CD14-positive monocyte (primary cell): ENCODE results near the gene DEK. TPM values are rescaled to one million over a fixed set of nuclear protein-coding genes. Genes with fewer than 3 reads are reported as not detected.
"Not testable (repeated sequence)": the region's sequence is repeated elsewhere in the genome, so short reads cannot be mapped to it uniquely, and the experiment has no call there.

ENCODE experiments used
- DNase-seq, 3 donors: peaks; one replicate each; pipeline ENCODE4 v3.0.0-alpha.2; 2011 to 2022
- H2AFZ ChIP-seq: 2 replicates; pipeline ENCODE4 v1.6.0; 2012; ENCODE audit warnings: mild to moderate bottlenecking, low read depth, low read length, inconsistent platforms; ENCODE audit not compliant: insufficient read depth, poor library complexity, severe bottlenecking
- H3K27ac ChIP-seq, 2 donors: 1 replicate in 1 of 2; 2 replicates in 1 of 2; pipeline ENCODE4 v1.5.1; 2012 to 2013; ENCODE audit warnings: low read length in 2 of 2, control low read depth in 1 of 2, inconsistent platforms in 1 of 2, low read depth in 1 of 2, mild to moderate bottlenecking in 1 of 2
- H3K27me3 ChIP-seq, 2 donors: one replicate each; pipeline versions ENCODE4 v1.6.0 to v1.6.1; 2011 to 2013; ENCODE audit warnings: low read length in 2 of 2; ENCODE audit not compliant: control insufficient read depth in 2 of 2, insufficient read depth in 2 of 2
- H3K36me3 ChIP-seq, 2 donors: replicated peaks in 1 of 2; 1 replicate in 1 of 2; 2 replicates in 1 of 2; pipeline versions ENCODE4 v1.5.1 to v1.6.1; 2012 to 2013; ENCODE audit warnings: low read length in 2 of 2, control low read depth in 1 of 2, inconsistent platforms in 1 of 2, mild to moderate bottlenecking in 1 of 2; ENCODE audit not compliant: insufficient read depth in 2 of 2, control insufficient read depth in 1 of 2
- H3K4me1 ChIP-seq, 2 donors: 1 replicate in 1 of 2; 2 replicates in 1 of 2; pipeline versions ENCODE4 v1.5.1 to v1.6.1; 2012 to 2013; ENCODE audit warnings: low read length in 2 of 2, control low read depth in 1 of 2, inconsistent platforms in 1 of 2, mild to moderate bottlenecking in 1 of 2, moderate library complexity in 1 of 2; ENCODE audit not compliant: insufficient read depth in 2 of 2, control insufficient read depth in 1 of 2
- H3K4me2 ChIP-seq: replicated peaks from 2 replicates; pipeline ENCODE3; 2012; ENCODE audit warnings: low read length, moderate library complexity, mild to moderate bottlenecking; ENCODE audit not compliant: poor library complexity, severe bottlenecking; ENCODE audit errors: extremely low read depth
- H3K4me3 ChIP-seq, 3 experiments: fragments of 200-600 bp in 1 of 3; sonication (generic) in 1 of 3; replicated peaks in 1 of 3; 1 replicate in 2 of 3; 2 replicates in 1 of 3; pipeline ENCODE4 v1.5.1; 2011 to 2013; ENCODE audit warnings: low read length in 3 of 3, mild to moderate bottlenecking in 3 of 3, control low read depth in 2 of 3, low read depth in 2 of 3, inconsistent platforms in 1 of 3, moderate library complexity in 1 of 3
- H3K79me2 ChIP-seq: 2 replicates; pipeline ENCODE4 v1.6.0; 2012; ENCODE audit warnings: mild to moderate bottlenecking, control low read depth, inconsistent platforms, low read length, moderate library complexity; ENCODE audit not compliant: insufficient read depth
- H3K9ac ChIP-seq: 2 replicates; pipeline ENCODE4 v1.6.0; 2017; ENCODE audit warnings: low read length, mild to moderate bottlenecking; ENCODE audit not compliant: insufficient read depth, poor library complexity, severe bottlenecking
- H3K9me3 ChIP-seq, 2 donors: replicated peaks in 1 of 2; 1 replicate in 1 of 2; 2 replicates in 1 of 2; pipeline versions ENCODE4 v1.5.1 to v1.6.1; 2012 to 2013; ENCODE audit warnings: low read length in 2 of 2, control low read depth in 1 of 2; ENCODE audit not compliant: control insufficient read depth in 1 of 2, insufficient read depth in 1 of 2
- H4K20me1 ChIP-seq: 2 replicates; pipeline ENCODE4 v1.6.0; 2012; ENCODE audit warnings: mild to moderate bottlenecking, low read length, control low read depth, moderate library complexity; ENCODE audit not compliant: insufficient read depth
- H3K27ac Mint-ChIP-seq, 7 donors: one replicate each; pipeline ENCODE4 v1.8.0; 2020; ENCODE audit warnings: mild to moderate bottlenecking in 7 of 7, mixed read lengths in 7 of 7, moderate library complexity in 6 of 7, inconsistent platforms in 2 of 7
- H3K27me3 Mint-ChIP-seq, 3 donors: one replicate each; pipeline ENCODE4 v1.8.0; 2021 to 2022; ENCODE audit warnings: low read depth in 3 of 3, mild to moderate bottlenecking in 3 of 3, mixed read lengths in 3 of 3, moderate library complexity in 3 of 3, inconsistent platforms in 1 of 3
- H3K36me3 Mint-ChIP-seq, 2 donors: one replicate each; pipeline ENCODE4 v1.8.0; 2020; ENCODE audit warnings: mixed read lengths in 2 of 2, inconsistent platforms in 1 of 2, mild to moderate bottlenecking in 1 of 2
- H3K4me1 Mint-ChIP-seq: one replicate; pipeline ENCODE4 v1.8.0; 2020; ENCODE audit warnings: mild to moderate bottlenecking, mixed read lengths
- H3K4me3 Mint-ChIP-seq, 2 donors: one replicate each; pipeline ENCODE4 v1.8.0; 2020; ENCODE audit warnings: mild to moderate bottlenecking in 2 of 2, mixed read lengths in 2 of 2, moderate library complexity in 1 of 2
- H3K9me3 Mint-ChIP-seq, 7 donors: one replicate each; pipeline ENCODE4 v1.8.0; 2020 to 2022; ENCODE audit warnings: mixed read lengths in 7 of 7, mild to moderate bottlenecking in 6 of 7, moderate library complexity in 6 of 7, inconsistent platforms in 2 of 7
- CTCF ChIP-seq: fragments of 200-600 bp; IDR thresholded peaks from one replicate; pipeline ENCODE4 v1.8.0; 2022; ENCODE audit warnings: antibody characterized with exemption, mild to moderate bottlenecking
- WGBS: methylation state at CpG from one replicate; pipeline ENCODE4 v1.1.5; 2013; ENCODE audit warnings: missing lambda C conversion rate; ENCODE audit not compliant: insufficient coverage; 5-methylcytosine and 5-hydroxymethylcytosine counted together
- intact Hi-C, 2 donors: fragments of 100-400 bp; cut with micrococcal nuclease; formaldehyde crosslinking; loops; one replicate each; pipeline versions ENCODE4 v1.15.0 to v1.15.1; 2023
- polyA plus RNA-seq, 3 donors: library from polyadenylated mRNA; depleted of rRNA in 1 of 3; unstranded in 2 of 3; stranded (reverse) in 1 of 3; fragments of 300-500 nt in 2 of 3; fragments of >200 nt in 1 of 3; fragmentation: Illumina TruSeq in 2 of 3; gene quantifications; 1 replicate in 2 of 3; 2 replicates in 1 of 3; pipeline ENCODE4 v1.2.3, GENCODE V29; 2012 to 2021

DEK gene
- polyA plus RNA-seq, 3 donors = 32.3 to 63.9 (median 56.5) TPM

- Histone ChIP-seq H3K79me2 (peaks cover 85% of the 10 kb centered on the region), H3K9me3 (no peaks in the 10 kb centered on the region), H4K20me1 (peaks cover 36% of the 10 kb centered on the region), H3K4me2 (no peak overlapping the region), H3K36me3 (peaks cover 42 to 73% of the 10 kb centered on the region in 2 donors), H3K4me1 (no peaks in the 10 kb centered on the region), H2AFZ (no peak overlapping the region), H3K27ac (no peak overlapping the region), H3K9ac (no peak overlapping the region), H3K27me3 (no peaks in the 10 kb centered on the region), H3K4me3 (no peak overlapping the region)
- peaks cover 0 to 14% (median 4%) of the 10 kb centered on the region in 7 donors for H3K9me3 Mint-ChIP-seq
- H3K4me3 Mint-ChIP-seq = no peak overlapping the region
- WGBS = no CpG with 5 or more reads among the region's 3 CpGs
- TF ChIP-seq CTCF = no peak
- H3K27ac Mint-ChIP-seq = peak overlapping the region in 2 of 7 donors; percentile 20 to 33
- intact Hi-C loops = no loop called here
- peaks cover 74 to 86% of the 10 kb centered on the region in 2 donors for H3K36me3 Mint-ChIP-seq
- H3K4me1 Mint-ChIP-seq = peaks cover 7% of the 10 kb centered on the region
- no peak for DNase-seq
- H3K27me3 Mint-ChIP-seq = no peaks in the 10 kb centered on the region
These were observed 28.8 kb downstream of the DEK start for GRCh38 chr6:18235524-18235923.

DNA sequence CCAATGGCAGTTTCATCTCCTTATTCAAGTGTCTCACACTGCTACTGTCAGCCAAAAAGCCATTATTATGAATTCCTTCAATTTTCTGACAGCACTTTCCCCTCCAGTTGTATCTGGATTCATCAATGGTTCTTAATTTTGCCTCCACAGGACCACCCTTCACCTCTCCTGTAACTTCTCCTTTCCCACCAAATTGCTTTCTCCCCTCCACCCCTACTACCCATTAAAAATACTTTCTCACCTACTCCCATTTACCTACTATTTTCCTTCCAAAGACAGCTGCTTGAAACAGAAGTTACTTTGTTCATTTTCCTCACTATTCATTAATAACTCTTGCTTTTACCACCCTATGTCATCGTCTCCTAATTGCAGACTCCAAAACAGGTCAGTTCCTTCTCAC lies 29.8 kb downstream of the DEK start:
- H3K79me2 ChIP-seq = peaks cover 75% of the 10 kb centered on the region

GRCh38 chr6:18233770-18234169 lies 30.6 kb downstream of the DEK start:
- peaks cover 69% of the 10 kb centered on the region for H3K79me2 ChIP-seq
- no CpG with 5 or more reads among the region's 4 CpGs for WGBS
- intact Hi-C loops, H3K9me3 ChIP-seq, H3K4me2 ChIP-seq, H3K4me3 Mint-ChIP-seq, H3K27ac ChIP-seq, H3K27ac Mint-ChIP-seq, H3K4me1 Mint-ChIP-seq, H3K4me1 ChIP-seq, H2AFZ ChIP-seq, H3K9ac ChIP-seq, H3K4me3 ChIP-seq, DNase-seq, H3K27me3 Mint-ChIP-seq, H3K27me3 ChIP-seq: not testable (repeated sequence)
- Mint-ChIP-seq H3K36me3 (peaks cover 84 to 96% of the 10 kb centered on the region in 2 donors), H3K9me3 (peaks cover 0 to 19% (median 4%) of the 10 kb centered on the region in 7 donors)
- peaks cover 21% of the 10 kb centered on the region for H4K20me1 ChIP-seq
- peaks cover 35 to 60% of the 10 kb centered on the region in 2 donors for H3K36me3 ChIP-seq

More for the DNA sequence above, 29.8 kb downstream of the DEK start:
- no peaks in the 10 kb centered on the region for H3K4me1 ChIP-seq
- no peak for DNase-seq
- peaks cover 80 to 94% of the 10 kb centered on the region in 2 donors for H3K36me3 Mint-ChIP-seq
- no peak overlapping the region for H3K4me2 ChIP-seq
- no peak overlapping the region for H2AFZ ChIP-seq
- peaks cover 0 to 17% (median 4%) of the 10 kb centered on the region in 7 donors for H3K9me3 Mint-ChIP-seq
- H3K4me3 Mint-ChIP-seq = no peak overlapping the region
- no peaks in the 10 kb centered on the region for H3K27me3 ChIP-seq
- TF ChIP-seq CTCF = no peak
- H3K9ac ChIP-seq = no peak overlapping the region
- no peaks in the 10 kb centered on the region for H3K9me3 ChIP-seq
- intact Hi-C loops = no loop called here
- peaks cover 40 to 65% of the 10 kb centered on the region in 2 donors for H3K36me3 ChIP-seq
- peak overlapping the region in 5 of 7 donors; percentile 21 to 83 (median 68) for H3K27ac Mint-ChIP-seq
- H3K4me1 Mint-ChIP-seq = peaks cover 7% of the 10 kb centered on the region
- H3K4me3 ChIP-seq = no peak overlapping the region
- H4K20me1 ChIP-seq = peaks cover 27% of the 10 kb centered on the region
- no peaks in the 10 kb centered on the region for H3K27me3 Mint-ChIP-seq
- no peak overlapping the region for H3K27ac ChIP-seq
- 100% methylated on average over 1 of the region's 1 CpG for WGBS
